Psoas muscle (tissue), 8 donors: Measurements from ENCODE around the gene CXorf65. TPM values are rescaled to one million over a fixed set of nuclear protein-coding genes. Genes with fewer than 3 reads are reported as not detected.

Experiments used
- ATAC-seq, 4 donors: fragments of 200-7000 bp; cut with Tn5 transposase; one replicate each; pipeline ENCODE4 v1.9.1; 2020; ENCODE audit warnings: moderate library complexity in 3 of 4, mild to moderate bottlenecking in 2 of 4
- DNase-seq, 2 donors: peaks; one replicate each; pipeline ENCODE4 v3.0.0-alpha.2; 2020
- H3K27ac ChIP-seq: fragments of 200-600 bp; one replicate; pipeline ENCODE4 v1.8.0; 2022
- H3K27me3 ChIP-seq, 3 donors: fragments of 200-600 bp in 1 of 3; one replicate each; pipeline versions ENCODE4 v1.6.1 to v1.8.0; 2013 to 2022; ENCODE audit warnings: low read length in 2 of 3, mild to moderate bottlenecking in 2 of 3, moderate library complexity in 1 of 3; ENCODE audit not compliant: insufficient read depth in 3 of 3
- H3K36me3 ChIP-seq, 2 donors: fragments of 200-600 bp in 1 of 2; one replicate each; pipeline versions ENCODE4 v1.6.1 to v1.8.0; 2013 to 2022; ENCODE audit warnings: low read depth in 1 of 2, mild to moderate bottlenecking in 1 of 2, moderate library complexity in 1 of 2; ENCODE audit not compliant: insufficient read depth in 1 of 2
- H3K4me1 ChIP-seq: fragments of 200-600 bp; one replicate; pipeline ENCODE4 v1.8.0; 2022
- H3K4me3 ChIP-seq: fragments of 200-600 bp; one replicate; pipeline ENCODE4 v1.8.0; 2022; ENCODE audit warnings: mild to moderate bottlenecking
- H3K9me3 ChIP-seq: fragments of 200-600 bp; one replicate; pipeline ENCODE4 v1.8.0; 2022
- WGBS, 3 donors: extraction: QIAGEN DNeasy Blood & Tissue Kit; methylation state at CpG; one replicate each; pipeline versions ENCODE4 v1.1.6 to v1.1.7; 2013; 5-methylcytosine and 5-hydroxymethylcytosine counted together
- intact Hi-C, 2 donors: fragments of 100-400 bp; cut with DNase I; formaldehyde crosslinking; loops; one replicate each; pipeline versions ENCODE4 v1.11.0 to v1.14.2; 2022
- polyA plus RNA-seq, 3 donors: library from polyadenylated mRNA; stranded (reverse); fragments of 200-250 nt; gene quantifications; one replicate each; pipeline ENCODE4 v1.2.3, GENCODE V29; 2013
- total RNA-seq, 4 donors: library from RNA; stranded (reverse); fragmentation: NEBNext Ultra II Directional in 2 of 4; extraction: Animal tissue kit (Norgen Biotek cat#: 25700) in 2 of 4; gene quantifications; one replicate each; pipeline versions ENCODE4 v1.2.1 to v1.2.4, GENCODE V29; 2021 to 2023
- TF ChIP-seq, protein P1 (sequence below): fragments of 200-600 bp; IDR thresholded peaks from one replicate; pipeline ENCODE4 v1.8.0; 2022; ENCODE audit warnings: antibody characterized with exemption
- donor health status: healthy with polysubstance abuse.
- donor health status: DM: no; HTN: no; CAD: no; lungs with moderate emphysema.
- donor health status: Bipolar disorder and iron deficiency.
- donor health status: healthy.
- donor health status: DM: yes; HTN: yes; CAD: no.
- donor health status: DM: no; HTN: no; CAD: no.
- donor health status: DM: no; HTN: no; CAD: no.
- donor health status: DM: yes; HTN: yes; CAD: no.

The CXorf65 gene
- total and polyA plus RNA-seq, 7 donors: not detected

DNA sequence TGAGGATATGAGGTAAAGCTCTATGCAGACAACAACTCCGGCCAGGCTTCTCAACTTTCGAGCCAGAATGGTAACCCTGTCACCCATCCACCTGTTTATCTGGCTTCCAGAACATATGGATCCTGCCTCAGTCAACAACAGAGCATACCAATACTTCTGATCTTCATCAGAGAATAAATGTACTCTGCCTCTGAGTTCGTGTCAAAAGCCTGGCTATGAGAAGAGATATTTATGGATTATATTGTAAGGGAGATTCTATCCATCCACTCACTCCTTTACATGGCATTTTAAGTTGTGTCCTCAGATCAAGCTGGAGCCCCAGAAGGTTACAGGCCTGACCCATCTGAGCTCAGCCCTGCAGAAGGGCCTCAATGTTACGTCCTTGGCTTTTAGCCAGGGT lies 20.6 kb downstream of the CXorf65 start:
- no peaks in the 10 kb centered on the region for H3K36me3 ChIP-seq
- TF ChIP-seq, protein P1, sequence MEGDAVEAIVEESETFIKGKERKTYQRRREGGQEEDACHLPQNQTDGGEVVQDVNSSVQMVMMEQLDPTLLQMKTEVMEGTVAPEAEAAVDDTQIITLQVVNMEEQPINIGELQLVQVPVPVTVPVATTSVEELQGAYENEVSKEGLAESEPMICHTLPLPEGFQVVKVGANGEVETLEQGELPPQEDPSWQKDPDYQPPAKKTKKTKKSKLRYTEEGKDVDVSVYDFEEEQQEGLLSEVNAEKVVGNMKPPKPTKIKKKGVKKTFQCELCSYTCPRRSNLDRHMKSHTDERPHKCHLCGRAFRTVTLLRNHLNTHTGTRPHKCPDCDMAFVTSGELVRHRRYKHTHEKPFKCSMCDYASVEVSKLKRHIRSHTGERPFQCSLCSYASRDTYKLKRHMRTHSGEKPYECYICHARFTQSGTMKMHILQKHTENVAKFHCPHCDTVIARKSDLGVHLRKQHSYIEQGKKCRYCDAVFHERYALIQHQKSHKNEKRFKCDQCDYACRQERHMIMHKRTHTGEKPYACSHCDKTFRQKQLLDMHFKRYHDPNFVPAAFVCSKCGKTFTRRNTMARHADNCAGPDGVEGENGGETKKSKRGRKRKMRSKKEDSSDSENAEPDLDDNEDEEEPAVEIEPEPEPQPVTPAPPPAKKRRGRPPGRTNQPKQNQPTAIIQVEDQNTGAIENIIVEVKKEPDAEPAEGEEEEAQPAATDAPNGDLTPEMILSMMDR: no peak
- H3K9me3 ChIP-seq: no peaks in the 10 kb centered on the region
- ATAC-seq (no peak), DNase-seq (no peak)
- no peak overlapping the region for H3K4me3 ChIP-seq
- intact Hi-C loops: no loop called here
- no peak overlapping the region for H3K27ac ChIP-seq
- no peaks in the 10 kb centered on the region for H3K4me1 ChIP-seq
- 37 to 55% (median 53%) methylated on average over 4 of the region's 4 CpGs for WGBS, 3 donors
- peaks cover 0 to 6% (median 0%) of the 10 kb centered on the region in 3 donors for H3K27me3 ChIP-seq

DNA sequence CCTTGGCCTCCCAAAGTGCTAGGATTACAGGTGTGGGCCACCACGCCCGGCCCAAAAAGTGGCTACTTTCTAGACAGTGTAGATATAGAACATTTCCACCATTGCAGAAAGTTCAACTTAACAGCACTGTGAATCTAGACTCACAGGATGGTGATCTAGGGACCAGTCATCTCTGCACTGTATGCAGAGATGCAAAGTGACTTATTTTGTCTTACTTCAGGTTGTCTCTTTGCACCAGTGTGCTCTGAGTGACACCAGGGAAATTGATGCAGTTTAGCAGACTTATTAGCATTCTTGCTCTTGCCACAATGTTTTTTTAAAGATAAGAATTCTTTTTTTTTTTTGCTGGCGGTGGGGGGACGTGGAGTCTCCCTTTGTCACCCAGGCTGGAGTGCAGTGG lies 23.7 kb downstream of the CXorf65 start:
- Histone ChIP-seq H3K27ac (no peak overlapping the region), H3K9me3 (no peaks in the 10 kb centered on the region), H3K4me1 (no peaks in the 10 kb centered on the region), H3K4me3 (no peak overlapping the region), H3K36me3 (no peaks in the 10 kb centered on the region), H3K27me3 (peaks cover 0 to 6% (median 0%) of the 10 kb centered on the region in 3 donors)
- TF ChIP-seq, protein P1: no peak
- intact Hi-C loops: no loop called here
- ATAC-seq (no peak), DNase-seq (no peak)
- WGBS, 3 donors: 69 to 94% (median 92%) methylated on average over 2 to 4 of the region's 4 CpGs

DNA sequence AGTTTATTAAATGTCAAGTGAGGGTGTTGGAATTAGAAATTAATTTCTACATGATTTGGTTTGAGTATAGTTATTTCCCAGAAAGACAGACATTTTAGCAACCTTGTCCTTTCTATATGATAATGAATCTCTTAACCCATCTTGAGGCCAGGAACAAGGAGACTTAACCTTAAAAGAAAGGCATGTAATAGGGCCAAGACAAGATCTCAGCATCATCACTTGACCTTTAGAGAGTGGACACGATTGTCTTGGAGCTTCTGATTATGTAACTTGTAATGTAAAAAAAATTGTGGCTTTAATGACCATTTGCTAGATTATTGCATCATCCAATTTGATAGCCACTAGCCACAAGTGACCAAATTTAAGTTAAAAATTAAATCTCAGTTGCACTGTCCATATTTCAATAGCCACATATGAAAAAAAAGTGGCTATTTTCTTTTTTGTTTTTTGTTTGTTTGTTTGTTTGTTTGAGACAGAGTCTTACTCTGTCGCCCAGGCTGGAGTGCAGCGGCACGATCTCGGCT lies 24.4 kb downstream of the CXorf65 start:
- Histone ChIP-seq H3K9me3 (no peaks in the 10 kb centered on the region), H3K27ac (no peak overlapping the region), H3K4me1 (no peaks in the 10 kb centered on the region), H3K4me3 (no peak overlapping the region), H3K27me3 (peaks cover 0 to 6% (median 0%) of the 10 kb centered on the region in 3 donors), H3K36me3 (no peaks in the 10 kb centered on the region)
- intact Hi-C loops: no loop called here
- DNase-seq (no peak), ATAC-seq (no peak)
- TF ChIP-seq, protein P1: no peak
- 76 to 86% (median 81%) methylated on average over 5 of the region's 5 CpGs for WGBS, 3 donors

DNA sequence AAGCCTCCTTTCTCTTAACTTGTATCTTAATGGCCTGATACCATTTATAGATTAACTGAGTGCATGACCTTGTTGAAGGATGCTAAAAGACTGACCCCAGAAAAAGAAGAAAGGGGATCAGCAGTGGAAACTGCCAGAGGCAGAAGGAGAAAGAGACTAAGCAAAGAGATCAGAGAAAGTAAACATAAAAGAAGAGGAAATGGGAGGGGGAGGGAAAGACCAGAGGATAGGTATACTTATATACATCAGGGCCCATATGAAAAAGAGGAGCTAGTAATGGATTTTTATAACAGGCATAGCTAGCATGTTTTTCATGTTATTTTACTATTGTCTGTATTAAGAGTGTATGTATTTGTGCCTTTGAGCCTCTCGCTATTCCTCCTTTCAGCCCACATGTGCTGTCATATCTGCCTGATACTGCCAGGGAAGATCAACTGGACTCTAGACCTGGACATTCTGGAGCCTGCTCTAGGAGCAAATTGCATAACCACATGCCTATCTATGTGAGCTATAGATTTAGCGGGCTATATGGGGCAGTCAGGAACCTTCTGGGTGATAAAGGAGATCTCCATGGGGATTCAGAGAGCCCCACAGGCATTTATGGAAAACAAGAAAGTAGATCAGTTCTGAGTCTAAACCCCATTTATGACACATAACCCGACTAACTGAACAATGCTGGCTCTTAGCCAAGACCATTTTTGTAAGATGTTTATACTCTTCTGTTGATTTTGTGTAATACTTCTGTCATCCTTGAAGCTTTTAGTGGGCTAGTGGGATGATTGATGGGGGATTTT lies 25.0 kb downstream of the CXorf65 start:
- WGBS, 3 donors: 43 to 48% (median 45%) methylated on average over 3 of the region's 3 CpGs
- no peaks in the 10 kb centered on the region for H3K9me3 ChIP-seq
- no peak overlapping the region for H3K27ac ChIP-seq
- intact Hi-C loops: no loop called here
- no peaks in the 10 kb centered on the region for H3K4me1 ChIP-seq
- H3K4me3 ChIP-seq: no peak overlapping the region
- no peaks in the 10 kb centered on the region for H3K36me3 ChIP-seq
- DNase-seq (no peak), ATAC-seq (no peak)
- TF ChIP-seq, protein P1: no peak
- H3K27me3 ChIP-seq: peaks cover 0 to 6% (median 0%) of the 10 kb centered on the region in 3 donors
